ENCODE measurements around the gene CSNK1A1. TPM values are rescaled to one million over a fixed set of nuclear protein-coding genes. Genes with fewer than 3 reads are reported as not detected.

Gene CSNK1A1
- total RNA-seq, 2 donors from 2014 or later: 222 to 262 TPM

DNA sequence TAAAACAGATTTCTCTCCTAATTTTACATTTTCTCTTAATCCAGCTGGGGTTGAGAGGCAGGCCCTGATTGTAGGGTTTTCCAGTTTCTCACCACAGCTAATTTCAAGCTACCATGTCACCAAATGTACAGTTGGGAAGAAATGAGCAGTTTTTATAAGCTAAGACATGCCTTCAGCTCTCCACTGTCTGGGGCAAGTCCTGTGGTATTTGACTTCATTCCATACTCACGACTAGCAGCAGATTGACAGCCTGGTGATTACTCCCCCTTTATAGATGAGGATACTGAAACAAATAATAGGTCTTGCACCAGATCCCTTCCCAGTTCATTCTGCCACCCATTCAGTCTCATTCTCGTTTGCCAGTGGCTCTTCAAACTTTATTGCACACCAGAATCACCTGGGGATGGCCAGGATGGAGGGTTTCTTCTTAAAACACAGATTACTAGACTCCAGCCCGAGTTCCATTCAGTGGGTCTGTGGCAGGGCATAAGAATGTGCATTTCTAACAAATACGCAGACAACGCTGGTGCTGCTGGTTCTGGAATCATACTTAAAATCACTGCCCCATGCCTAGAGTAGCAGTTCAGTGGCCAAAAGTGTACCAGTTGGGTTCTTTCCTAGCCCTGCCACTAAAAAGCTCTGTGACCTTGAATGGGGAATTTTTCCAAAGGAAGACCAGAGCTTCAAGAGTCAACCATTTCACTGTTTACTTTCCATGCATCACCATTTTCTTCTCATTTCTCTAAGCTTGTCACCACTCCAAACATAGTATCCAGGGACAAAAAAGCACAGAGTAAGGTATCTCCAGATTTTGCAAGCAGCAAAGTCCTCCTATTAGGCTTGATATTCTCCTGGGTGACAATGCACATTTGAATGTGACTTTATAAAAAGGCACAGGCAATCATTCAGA, 64.3 kb downstream of the CSNK1A1 start:
- DNase-seq (ENCODE audit: low spot score): no peak
- peaks cover 37 to 80% of the 10 kb centered on the region in 2 donors for H3K4me1 ChIP-seq (ENCODE audit: control insufficient read depth in 1 of 2, low read depth in 2 of 2)
- H3K9me3 ChIP-seq: no peaks in the 10 kb centered on the region
- ATAC-seq (ENCODE audit: insufficient number of reproducible peaks, low FRiP score, low read depth): no peak
- H3K4me3 ChIP-seq: no peak overlapping the region
- peak overlapping the region; percentile 90 to 92 for H3K27ac ChIP-seq
- TF ChIP-seq, protein P1, sequence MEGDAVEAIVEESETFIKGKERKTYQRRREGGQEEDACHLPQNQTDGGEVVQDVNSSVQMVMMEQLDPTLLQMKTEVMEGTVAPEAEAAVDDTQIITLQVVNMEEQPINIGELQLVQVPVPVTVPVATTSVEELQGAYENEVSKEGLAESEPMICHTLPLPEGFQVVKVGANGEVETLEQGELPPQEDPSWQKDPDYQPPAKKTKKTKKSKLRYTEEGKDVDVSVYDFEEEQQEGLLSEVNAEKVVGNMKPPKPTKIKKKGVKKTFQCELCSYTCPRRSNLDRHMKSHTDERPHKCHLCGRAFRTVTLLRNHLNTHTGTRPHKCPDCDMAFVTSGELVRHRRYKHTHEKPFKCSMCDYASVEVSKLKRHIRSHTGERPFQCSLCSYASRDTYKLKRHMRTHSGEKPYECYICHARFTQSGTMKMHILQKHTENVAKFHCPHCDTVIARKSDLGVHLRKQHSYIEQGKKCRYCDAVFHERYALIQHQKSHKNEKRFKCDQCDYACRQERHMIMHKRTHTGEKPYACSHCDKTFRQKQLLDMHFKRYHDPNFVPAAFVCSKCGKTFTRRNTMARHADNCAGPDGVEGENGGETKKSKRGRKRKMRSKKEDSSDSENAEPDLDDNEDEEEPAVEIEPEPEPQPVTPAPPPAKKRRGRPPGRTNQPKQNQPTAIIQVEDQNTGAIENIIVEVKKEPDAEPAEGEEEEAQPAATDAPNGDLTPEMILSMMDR (IDR thresholded peaks at IDR 0.05): no peak
- H3K36me3 ChIP-seq: no peaks in the 10 kb centered on the region
- no peaks in the 10 kb centered on the region for H3K27me3 ChIP-seq (replicated peaks; ENCODE audit: insufficient read depth)

DNA sequence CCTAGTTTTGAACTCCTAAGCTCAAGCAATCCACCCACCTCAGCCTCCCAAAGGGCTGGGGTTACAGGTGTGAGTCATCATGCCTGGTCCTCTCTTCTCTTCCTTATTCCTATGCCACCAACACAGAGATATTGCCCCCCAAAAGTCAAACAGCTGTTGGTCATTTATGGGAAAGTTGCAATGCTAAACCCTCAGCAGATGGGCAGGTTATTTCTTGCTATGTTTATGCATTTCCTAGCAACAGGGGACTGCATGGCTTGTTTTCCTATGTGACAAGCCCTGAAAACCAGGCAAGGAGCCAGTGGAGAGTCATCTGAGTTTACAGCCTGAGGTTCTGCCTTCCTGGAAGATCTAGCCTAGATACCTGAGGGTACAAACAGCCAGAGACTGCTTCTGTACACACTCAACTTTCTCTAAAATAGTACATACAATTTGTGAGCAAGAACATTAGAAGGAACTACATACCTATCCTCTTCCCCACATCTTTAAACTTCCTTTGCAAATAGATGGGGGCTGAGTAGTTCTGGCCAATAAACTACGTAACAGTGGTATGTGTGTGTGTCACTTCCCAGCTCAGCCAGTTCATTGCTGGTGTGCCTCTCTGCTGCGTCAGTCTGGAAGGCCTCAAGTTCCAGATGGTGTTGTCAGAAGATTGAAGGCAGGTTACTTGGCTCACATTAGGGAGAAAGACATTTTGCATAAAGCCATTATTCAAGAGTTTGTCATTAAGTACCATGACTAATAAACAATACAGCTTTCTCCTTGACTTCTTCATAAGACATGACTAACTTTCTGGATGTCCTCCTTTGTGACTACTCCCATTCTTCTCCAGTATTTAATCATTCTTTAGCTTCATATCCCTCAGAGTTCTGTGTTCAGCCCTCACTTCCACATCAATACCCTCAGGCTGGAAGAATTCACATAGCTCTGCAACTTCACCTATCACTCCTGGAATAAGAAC, 65.3 kb downstream of the CSNK1A1 start:
- Histone ChIP-seq H3K27me3 (replicated peaks; ENCODE audit: insufficient read depth) (no peaks in the 10 kb centered on the region), H3K9me3 (no peaks in the 10 kb centered on the region), H3K27ac (peak overlapping the region; percentile 90 to 92), H3K36me3 (no peaks in the 10 kb centered on the region), H3K4me1 (ENCODE audit: control insufficient read depth in 1 of 2, low read depth in 2 of 2) (peaks cover 37 to 90% of the 10 kb centered on the region in 2 donors), H3K4me3 (no peak overlapping the region)
- TF ChIP-seq, protein P1 (IDR thresholded peaks at IDR 0.05): no peak
- peak; percentile 87 for ATAC-seq (ENCODE audit: insufficient number of reproducible peaks, low FRiP score, low read depth)
- peak; percentile 92 for DNase-seq (ENCODE audit: low spot score)

DNA sequence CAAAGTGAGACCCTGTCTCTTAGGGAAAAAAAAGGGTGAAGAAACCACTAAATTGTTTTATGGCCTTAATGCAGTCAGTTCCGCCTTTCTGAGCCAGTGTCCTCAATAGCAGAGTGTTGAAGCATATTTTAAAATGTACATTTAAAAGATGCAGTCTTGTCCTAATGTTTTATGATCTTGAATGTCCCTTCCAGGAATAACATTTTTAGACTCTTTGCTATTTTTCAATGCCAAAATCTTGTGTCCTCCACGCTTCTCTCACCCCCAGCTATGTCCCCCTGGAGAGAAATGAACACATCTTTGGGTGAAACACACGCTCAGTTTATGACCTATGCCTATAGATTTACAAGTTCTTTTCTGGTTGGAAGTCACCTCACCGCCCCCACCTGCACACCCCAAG, 69.8 kb downstream of the CSNK1A1 start:
- Histone ChIP-seq H3K4me3 (no peak overlapping the region), H3K36me3 (no peaks in the 10 kb centered on the region), H3K27ac (peak overlapping the region; percentile 62 to 92), H3K9me3 (no peaks in the 10 kb centered on the region), H3K4me1 (ENCODE audit: control insufficient read depth in 1 of 2, low read depth in 2 of 2) (peaks cover 15 to 48% of the 10 kb centered on the region in 2 donors), H3K27me3 (replicated peaks; ENCODE audit: insufficient read depth) (no peaks in the 10 kb centered on the region)
- no peak for DNase-seq (ENCODE audit: low spot score)
- ATAC-seq (ENCODE audit: insufficient number of reproducible peaks, low FRiP score, low read depth): no peak
- TF ChIP-seq, protein P1 (IDR thresholded peaks at IDR 0.05): no peak

DNA sequence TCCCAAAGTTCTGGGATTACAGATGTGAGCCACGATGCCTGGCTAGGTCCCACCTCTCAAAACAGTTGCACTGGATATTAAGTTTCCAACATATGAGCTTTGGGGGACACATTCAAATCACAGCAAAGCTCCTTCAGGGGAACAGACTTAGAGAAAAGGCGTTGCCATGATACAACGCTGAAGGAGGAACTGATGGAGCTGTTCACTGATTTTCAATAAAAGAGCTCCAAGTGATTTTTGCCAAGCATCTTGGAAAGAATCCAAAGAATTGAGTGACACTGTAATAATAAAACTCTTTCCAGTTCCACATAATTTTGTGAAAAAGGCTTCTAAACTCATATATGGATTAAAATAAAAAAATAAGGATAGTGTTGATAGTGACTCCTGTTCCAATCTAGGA, 72.5 kb downstream of the CSNK1A1 start:
- H3K27me3 ChIP-seq (replicated peaks; ENCODE audit: insufficient read depth): no peaks in the 10 kb centered on the region
- H3K9me3 ChIP-seq: no peaks in the 10 kb centered on the region
- H3K4me3 ChIP-seq: no peak overlapping the region
- H3K36me3 ChIP-seq: no peaks in the 10 kb centered on the region
- H3K4me1 ChIP-seq (ENCODE audit: control insufficient read depth in 1 of 2, low read depth in 2 of 2): peaks cover 4 to 28% of the 10 kb centered on the region in 2 donors
- TF ChIP-seq, protein P1 (IDR thresholded peaks at IDR 0.05): no peak
- no peak for DNase-seq (ENCODE audit: low spot score)
- no peak for ATAC-seq (ENCODE audit: insufficient number of reproducible peaks, low FRiP score, low read depth)
- H3K27ac ChIP-seq: no peak overlapping the region

DNA sequence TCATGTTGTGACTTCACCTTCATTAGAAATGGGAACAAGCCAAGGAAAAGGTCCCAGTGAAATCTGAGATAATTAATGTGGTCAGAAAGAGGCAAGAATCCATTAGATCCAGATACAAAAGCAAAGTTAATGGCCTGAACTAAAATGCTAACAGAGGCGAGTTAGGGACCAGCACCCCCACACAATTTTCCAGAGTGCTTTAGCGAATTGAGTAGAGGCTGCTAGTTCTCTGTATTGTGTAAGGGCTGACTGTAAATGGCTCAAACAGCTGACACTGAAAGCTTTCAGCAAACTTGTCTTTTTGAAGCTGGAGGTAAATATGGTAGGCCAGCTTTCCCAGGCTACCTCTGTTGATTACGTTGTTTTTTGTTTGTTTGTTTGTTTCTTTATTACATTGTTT, 75.5 kb downstream of the CSNK1A1 start:
- H3K36me3 ChIP-seq: no peaks in the 10 kb centered on the region
- no peaks in the 10 kb centered on the region for H3K9me3 ChIP-seq
- H3K4me1 ChIP-seq (ENCODE audit: control insufficient read depth in 1 of 2, low read depth in 2 of 2): peaks cover 0 to 11% of the 10 kb centered on the region in 2 donors
- H3K4me3 ChIP-seq: no peak overlapping the region
- ATAC-seq (ENCODE audit: insufficient number of reproducible peaks, low FRiP score, low read depth): no peak
- no peak overlapping the region for H3K27ac ChIP-seq
- TF ChIP-seq, protein P1 (IDR thresholded peaks at IDR 0.05): no peak
- DNase-seq (ENCODE audit: low spot score): no peak
- no peaks in the 10 kb centered on the region for H3K27me3 ChIP-seq (replicated peaks; ENCODE audit: insufficient read depth)
